ENCODE measurements around the gene CLEC4F. TPM values are rescaled to one million over a fixed set of nuclear protein-coding genes. Genes with fewer than 3 reads are reported as not detected.

The CLEC4F gene
- total RNA-seq, 1 experiment from 2014 or later: not detected

GRCh38 chr2:70851704-70852103, 31.3 kb upstream of the CLEC4F start:
- Histone ChIP-seq H4K20me1 (ENCODE audit: control insufficient read depth, insufficient read depth, insufficient read length) (no peaks in the 10 kb centered on the region), H3K27me3 (ENCODE audit: insufficient read depth, low read length) (no peaks in the 10 kb centered on the region), H3K23me2 (ENCODE audit: insufficient read length, low read depth, low read length, poor library complexity, severe bottlenecking) (no peaks in the 10 kb centered on the region), H3K79me1 (ENCODE audit: insufficient read depth, low read depth, low read length, poor library complexity, severe bottlenecking) (no peaks in the 10 kb centered on the region), H4K91ac (ENCODE audit: insufficient read length, low read depth, low read length) (no peak overlapping the region), H3K23ac (ENCODE audit: insufficient read length, low read depth, low read length) (no peak overlapping the region), H4K8ac (replicated peaks; ENCODE audit: insufficient read length, low read depth, low read length) (no peak overlapping the region), H3T11ph (ENCODE audit: low read length) (no peak overlapping the region), H2BK12ac (ENCODE audit: insufficient read length, low read depth, low read length) (no peak overlapping the region), H2BK5ac (ENCODE audit: insufficient read length, low read length) (no peak overlapping the region), H3K9ac (ENCODE audit: extremely low read depth, insufficient read length, low read length) (no peak overlapping the region), H2AK5ac (ENCODE audit: insufficient read length, low read length) (no peak overlapping the region), H3K79me2 (ENCODE audit: insufficient read depth, low read length) (no peaks in the 10 kb centered on the region), H3K56ac (ENCODE audit: insufficient read length, low read depth, low read length) (no peak overlapping the region), H2BK20ac (ENCODE audit: low read depth, low read length, poor library complexity, severe bottlenecking) (no peak overlapping the region), H3K14ac (ENCODE audit: insufficient read depth, low read length) (no peak overlapping the region), H3K4ac (ENCODE audit: low read depth, low read length) (no peak overlapping the region), H3K27ac (ENCODE audit: insufficient read length, low read depth, low read length) (no peak overlapping the region), H3K9me3 (ENCODE audit: control insufficient read depth, low read depth, low read length) (no peaks in the 10 kb centered on the region), H3K4me2 (ENCODE audit: insufficient read depth, insufficient read length, low read length) (no peak overlapping the region), H3K4me1 (ENCODE audit: insufficient read depth, low read length) (no peaks in the 10 kb centered on the region), H2AFZ (ENCODE audit: low read length) (no peak overlapping the region), H3K18ac (ENCODE audit: insufficient read length, low read depth, low read length) (no peak overlapping the region), H4K5ac (ENCODE audit: insufficient read length, low read depth, low read length) (no peak overlapping the region), H2BK120ac (ENCODE audit: low read depth, low read length, poor library complexity, severe bottlenecking) (no peak overlapping the region), H2BK15ac (ENCODE audit: low read depth, low read length) (no peak overlapping the region)
- WGBS (ENCODE audit: extremely low coverage, insufficient read length, low lambda C conversion rate): no CpG with 5 or more reads among the region's 4 CpGs
- Mint-ChIP-seq H3K4me1 (peaks cover 0 to 8% of the 10 kb centered on the region in 2 experiments; a peak in 3 of 4 replicates), H3K4me3 (no peak overlapping the region), H3K27ac (no peak overlapping the region), H3K27me3 (ENCODE audit: low read depth) (peaks cover 48% of the 10 kb centered on the region), H3K36me3 (ENCODE audit: insufficient read depth in 1 of 3, low read depth in 3 of 3) (no peaks in the 10 kb centered on the region), H3K9me3 (no peaks in the 10 kb centered on the region; a peak in 2 of 5 replicates)
- TF ChIP-seq CTCF (conservative IDR thresholded peaks at IDR 0.05): no peak
- DNase-seq: no peak
